C1 segment of cervical spinal cord (tissue), 14 donors: ENCODE data around the gene MEX3C.

Experiments used
- DNase-seq, 14 donors: peaks; one replicate each; lab custom pipeline; 2025; lab: John Stamatoyannopoulos, UW

MEX3C gene

DNA sequence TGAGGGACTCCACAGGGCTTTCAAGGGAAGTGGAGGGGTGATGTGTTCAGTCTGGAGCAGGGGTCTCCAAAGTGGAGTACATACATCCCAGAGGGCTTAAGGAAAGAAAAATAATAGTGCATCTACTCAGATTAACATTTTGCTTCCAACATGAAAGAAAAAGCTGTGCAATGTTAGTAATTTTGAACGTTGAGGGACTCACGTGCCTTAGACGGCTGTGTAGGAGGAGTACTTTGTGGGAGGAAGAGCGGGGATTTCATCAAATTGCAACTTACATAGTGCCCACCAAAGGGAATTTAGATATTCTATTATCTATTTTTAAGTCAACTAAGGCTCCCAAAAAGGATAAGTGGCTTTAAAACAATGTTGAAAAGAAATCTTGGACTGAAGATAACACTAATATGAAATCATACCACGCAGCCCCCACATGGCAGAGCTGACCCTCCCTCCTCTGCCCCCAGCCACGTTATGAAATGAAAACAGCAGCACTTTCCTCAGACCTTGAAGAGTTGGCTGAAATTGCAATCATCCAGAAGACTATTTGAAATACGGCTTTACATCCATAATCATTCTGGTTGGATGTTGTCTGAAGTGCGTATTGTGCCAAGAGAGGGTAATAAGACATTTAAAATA is 42.9 kb downstream of the MEX3C start:
- DNase-seq: no peak

GRCh38 chr18:51153659-51154371 is 43.7 kb downstream of the MEX3C start:
- DNase-seq: no peak

DNA sequence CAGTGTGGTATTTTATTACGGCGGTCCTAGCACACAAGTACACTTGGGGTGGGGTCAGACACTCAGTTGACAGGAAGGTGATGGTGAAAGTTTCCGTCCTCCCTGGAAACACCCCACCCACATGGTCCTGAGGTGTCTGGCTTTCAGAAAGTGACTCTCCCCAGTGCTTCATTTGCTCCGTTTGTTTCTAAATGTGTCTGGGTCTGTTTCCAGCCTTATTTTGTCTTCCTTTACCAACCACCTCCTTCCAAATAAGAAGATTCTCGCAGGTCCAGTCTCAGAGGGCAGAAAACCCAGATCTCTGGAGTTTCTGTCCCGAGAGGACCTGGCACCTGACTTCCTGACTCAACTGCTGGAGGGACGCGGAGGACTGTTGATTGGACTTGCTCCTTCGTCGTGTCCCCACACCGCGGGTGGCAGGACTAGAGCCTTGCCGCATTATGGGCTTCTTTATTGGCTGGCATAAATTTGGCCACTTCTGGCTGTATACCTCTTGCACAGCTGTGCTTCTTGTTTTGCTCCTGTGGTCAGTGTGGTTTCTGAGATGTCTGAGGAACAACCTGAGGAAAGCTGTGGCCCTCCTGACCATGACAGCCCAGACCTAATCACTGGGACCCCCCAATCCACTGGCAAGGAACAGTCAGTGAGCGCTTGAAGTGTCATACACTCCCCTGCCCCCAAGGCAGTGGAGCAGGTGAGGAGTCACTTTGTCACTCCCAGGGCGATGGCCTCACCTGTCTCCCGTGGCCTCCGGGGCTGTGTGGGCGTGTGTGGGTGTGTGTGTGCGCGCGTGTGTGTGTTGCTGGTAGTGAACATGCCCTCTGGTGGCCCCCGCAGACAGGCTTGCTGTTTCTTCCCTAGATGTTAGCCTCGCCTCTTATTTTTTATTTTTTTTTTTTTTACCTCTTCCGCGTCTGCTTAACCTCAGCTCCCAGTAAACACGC is 45.6 kb downstream of the MEX3C start:
- no peak for DNase-seq

GRCh38 chr18:51151185-51151567 is 46.3 kb downstream of the MEX3C start:
- DNase-seq: no peak

DNA sequence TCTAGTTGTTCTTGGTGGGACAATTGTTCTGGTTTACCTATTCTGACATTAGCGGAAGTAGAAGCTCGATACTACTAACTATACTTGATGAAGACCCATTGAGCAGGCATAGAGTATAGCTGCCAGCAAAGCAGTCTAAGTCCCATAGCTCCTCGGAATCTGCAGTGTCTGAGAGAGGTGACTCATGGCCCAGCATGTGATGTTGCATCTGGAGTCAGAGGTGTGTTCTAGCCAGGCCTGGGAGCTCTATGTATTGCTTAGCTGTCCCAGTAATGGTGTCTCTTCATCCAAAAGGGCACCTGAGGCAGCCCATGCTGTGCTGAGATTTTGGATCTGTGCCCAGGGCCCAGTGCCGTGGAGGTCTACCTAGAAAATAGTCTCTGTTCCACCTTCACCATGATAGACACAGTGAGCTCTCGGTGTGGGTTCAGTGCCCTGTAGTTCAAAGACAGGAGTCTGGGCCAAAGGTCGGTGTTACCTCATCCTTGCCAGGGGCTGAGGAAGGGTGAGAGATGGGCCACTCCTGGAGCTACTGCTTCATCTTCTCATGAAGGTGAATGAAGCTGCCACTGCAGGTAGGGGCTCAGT is 47.3 kb downstream of the MEX3C start:
- DNase-seq: no peak

DNA sequence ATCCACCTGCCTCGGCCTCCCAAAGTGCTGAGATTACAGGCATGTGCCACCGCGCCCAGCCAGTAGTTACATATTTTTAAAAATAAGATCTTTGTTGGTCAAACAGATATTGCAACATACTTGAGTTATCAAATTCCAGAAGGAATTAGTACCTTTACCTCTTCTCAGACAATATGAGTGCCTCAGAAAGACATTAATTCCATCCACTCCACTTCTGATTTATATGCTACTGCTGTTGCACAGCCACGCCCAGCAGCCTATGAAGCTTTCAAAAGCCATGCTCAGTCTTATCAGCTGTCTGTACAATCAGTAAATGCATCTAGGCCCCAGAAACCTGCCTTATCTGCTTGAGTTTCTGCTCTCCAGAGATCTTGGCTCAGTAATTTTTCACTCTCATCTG is 47.8 kb downstream of the MEX3C start:
- DNase-seq: no peak

- DNase-seq: no peak
Observed at GRCh38 chr18:51146909-51147308, 50.6 kb downstream of the MEX3C start.

DNA sequence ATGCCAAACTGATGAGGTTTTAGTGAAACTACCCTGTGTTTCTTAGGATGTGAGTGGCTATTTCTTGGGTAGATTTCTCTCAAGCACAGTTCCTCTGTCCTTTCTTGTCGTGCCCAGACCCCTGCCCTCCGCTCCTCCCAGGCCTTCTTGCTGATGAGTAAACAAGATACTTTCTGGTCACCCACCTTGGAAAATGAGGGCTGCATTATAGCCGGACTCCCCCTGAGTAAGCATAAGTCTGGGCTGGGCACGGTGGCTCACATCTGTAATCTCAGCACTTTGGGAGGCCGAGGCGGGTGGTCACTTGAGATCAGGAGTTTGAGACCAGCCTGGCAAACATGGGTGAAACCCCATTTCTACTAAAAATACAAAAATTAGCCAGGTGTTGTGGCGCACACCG is 58.5 kb downstream of the MEX3C start:
- no peak for DNase-seq

GRCh38 chr18:51137891-51138290 is 59.6 kb downstream of the MEX3C start:
- DNase-seq: no peak

GRCh38 chr18:51137026-51137729 is 60.3 kb downstream of the MEX3C start:
- no peak for DNase-seq

- no peak for DNase-seq
Observed at GRCh38 chr18:51135795-51136194, 61.7 kb downstream of the MEX3C start.

GRCh38 chr18:51135364-51135763 is 62.1 kb downstream of the MEX3C start:
- no peak for DNase-seq

GRCh38 chr18:51134721-51135120 is 62.8 kb downstream of the MEX3C start:
- DNase-seq: no peak

- DNase-seq: no peak
Observed at GRCh38 chr18:51133580-51134160, 63.8 kb downstream of the MEX3C start.

DNA sequence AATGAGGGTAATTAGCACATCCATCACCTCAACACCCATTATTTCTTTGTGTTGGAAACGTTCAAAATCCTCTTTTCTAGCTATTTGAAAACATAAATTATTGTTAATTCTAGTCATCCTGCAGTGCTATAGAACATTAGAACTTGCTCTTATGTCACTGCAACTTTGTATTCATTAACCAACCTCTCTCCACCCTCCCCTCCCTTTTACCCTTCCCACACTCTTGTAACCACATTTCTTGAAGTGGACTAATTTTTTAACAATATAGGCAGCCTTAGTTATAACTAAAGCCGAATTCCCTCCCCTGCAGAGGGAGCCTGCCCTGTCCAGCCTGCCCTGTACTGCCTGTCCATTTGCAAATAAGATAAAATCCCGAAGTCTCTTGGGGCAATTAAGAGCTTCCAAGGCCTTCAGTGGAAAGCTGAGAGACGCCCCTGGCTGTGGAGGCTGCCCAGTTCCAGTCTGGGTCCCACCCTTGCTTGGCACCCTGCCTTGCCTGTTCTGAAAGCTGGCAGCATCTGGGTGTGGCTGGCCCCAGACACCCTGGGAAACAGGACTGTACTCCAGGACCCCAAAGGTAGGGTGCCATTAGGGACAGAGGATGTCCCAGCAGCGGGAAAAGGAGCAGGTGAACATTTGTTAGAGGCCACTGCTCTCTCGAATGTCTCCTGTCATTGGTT is 65.1 kb downstream of the MEX3C start:
- no peak for DNase-seq

DNA sequence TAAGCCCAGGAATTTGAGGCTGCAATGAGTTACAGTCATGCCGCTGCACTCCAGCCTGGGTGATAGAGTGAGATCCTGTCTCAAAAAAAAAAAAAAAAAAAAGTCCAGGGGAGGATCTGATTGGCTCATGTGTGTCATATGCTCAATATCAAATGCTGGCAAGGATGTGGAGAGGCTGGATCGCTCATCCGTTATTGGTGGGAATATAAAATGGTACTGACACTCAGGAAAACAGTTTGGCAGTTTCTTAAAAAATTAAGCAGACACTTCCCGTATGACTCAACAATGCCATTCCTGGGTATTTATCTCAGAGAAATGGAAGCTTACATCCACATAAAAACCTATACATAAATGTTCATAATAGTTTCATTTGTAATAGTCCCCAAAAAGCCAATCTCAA is 68.9 kb downstream of the MEX3C start:
- DNase-seq: no peak

- no peak for DNase-seq
Observed at GRCh38 chr18:51127664-51128063, 69.8 kb downstream of the MEX3C start.

DNA sequence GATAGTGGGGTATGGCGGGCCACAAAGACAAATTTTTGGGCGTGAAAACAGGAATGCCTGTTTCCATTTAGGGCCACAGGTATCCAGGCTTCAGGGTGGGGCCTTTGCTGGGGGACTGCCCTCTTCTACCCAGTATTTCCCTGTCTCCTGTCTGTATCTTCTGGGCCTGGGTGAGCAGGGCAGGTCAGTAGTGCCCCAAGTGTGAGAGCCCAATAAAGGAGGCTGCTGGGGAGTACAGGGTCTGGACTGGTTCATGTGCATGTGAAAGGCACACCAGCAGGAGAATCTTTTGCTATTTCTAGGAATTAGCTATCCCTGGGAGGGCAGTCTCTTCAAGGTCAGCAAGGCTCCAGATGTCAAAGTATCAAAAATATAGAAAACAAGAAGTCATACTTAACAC is 71.5 kb downstream of the MEX3C start:
- no peak for DNase-seq
